Measurements from ENCODE around the gene UBE2J1.
"Not testable (repeated sequence)": the region's sequence is repeated elsewhere in the genome, so short reads cannot be mapped to it uniquely, and the experiment has no call there.

Gene UBE2J1, protein sequence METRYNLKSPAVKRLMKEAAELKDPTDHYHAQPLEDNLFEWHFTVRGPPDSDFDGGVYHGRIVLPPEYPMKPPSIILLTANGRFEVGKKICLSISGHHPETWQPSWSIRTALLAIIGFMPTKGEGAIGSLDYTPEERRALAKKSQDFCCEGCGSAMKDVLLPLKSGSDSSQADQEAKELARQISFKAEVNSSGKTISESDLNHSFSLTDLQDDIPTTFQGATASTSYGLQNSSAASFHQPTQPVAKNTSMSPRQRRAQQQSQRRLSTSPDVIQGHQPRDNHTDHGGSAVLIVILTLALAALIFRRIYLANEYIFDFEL

GRCh38 chr6:89352278-89353117 lies at the start of gene UBE2J1:
Gene UBE2J1 (minus strand): TSS chr6:89352722. CDS start chr6:89352569, 153 bp downstream.
- peak; percentile 75 for DNase-seq

DNA sequence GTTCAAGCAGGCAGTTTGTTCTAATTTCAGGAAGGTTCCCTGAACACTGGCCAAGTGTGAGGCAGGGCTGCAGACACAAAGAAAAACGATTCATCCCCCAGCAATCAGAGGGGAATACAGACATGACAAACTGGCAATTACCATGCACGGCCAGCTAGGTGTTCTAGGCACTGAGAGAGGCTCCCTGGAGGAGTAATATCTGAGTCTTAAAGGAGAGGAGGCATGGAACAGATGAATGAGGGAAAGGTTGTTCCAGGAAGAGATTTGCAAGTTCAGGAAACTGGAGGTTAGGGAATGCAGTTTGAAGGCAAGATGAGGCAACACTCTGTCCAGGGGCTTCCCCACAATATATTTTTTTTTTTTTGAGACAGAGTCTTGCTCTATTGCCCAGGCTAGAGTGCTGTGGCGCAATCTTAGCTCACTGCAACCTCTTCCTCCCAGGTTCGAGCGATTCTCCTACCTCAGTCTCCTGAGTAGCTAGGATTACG lies 48.4 kb upstream of the UBE2J1 start:
- no peak for DNase-seq

DNA sequence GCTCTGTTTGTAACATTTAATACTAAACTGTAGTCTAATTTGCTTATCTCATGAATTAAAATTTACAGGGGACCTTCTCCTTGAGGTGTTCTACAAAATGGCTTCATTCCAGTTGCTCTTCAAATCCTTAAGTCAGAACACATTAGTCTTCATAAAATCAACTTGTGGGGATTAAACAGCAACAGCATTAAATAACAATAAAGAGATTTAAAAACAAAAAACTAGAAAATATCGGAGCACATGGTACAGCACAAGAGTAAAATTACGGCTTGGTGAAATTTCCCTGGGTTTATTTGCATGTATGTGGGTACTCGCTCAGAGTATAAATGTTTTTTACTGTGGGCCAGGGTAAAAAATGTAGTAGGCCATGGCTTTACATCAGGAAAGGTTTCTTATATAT lies 47.5 kb upstream of the UBE2J1 start:
- no peak for DNase-seq

- DNase-seq: no peak
Observed at GRCh38 chr6:89398762-89399525, 46.4 kb upstream of the UBE2J1 start.

GRCh38 chr6:89397884-89398283 lies 45.4 kb upstream of the UBE2J1 start:
- not testable (repeated sequence) for DNase-seq

DNA sequence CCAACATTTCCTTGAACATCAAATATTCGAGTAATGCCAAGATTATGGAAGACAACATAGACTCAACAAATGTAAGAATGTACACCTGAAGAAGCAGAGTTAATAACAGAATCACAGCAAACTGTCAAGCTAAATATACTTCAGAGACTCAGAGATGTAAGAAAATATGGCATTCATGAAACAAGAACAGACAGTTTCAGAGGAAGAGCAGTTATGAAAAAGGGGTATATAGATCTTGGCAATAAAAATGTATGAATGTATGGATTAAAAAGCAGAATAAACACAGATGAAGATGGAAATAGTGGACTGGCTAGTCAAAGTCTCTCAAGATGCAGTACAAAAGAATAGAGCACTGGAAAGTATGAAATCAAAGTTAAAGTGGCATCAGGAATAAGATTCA lies 41.1 kb upstream of the UBE2J1 start:
- DNase-seq: no peak

- no peak for DNase-seq
Observed at GRCh38 chr6:89392823-89393222, 40.3 kb upstream of the UBE2J1 start.

GRCh38 chr6:89388846-89389245 lies 36.3 kb upstream of the UBE2J1 start:
- DNase-seq: no peak

DNA sequence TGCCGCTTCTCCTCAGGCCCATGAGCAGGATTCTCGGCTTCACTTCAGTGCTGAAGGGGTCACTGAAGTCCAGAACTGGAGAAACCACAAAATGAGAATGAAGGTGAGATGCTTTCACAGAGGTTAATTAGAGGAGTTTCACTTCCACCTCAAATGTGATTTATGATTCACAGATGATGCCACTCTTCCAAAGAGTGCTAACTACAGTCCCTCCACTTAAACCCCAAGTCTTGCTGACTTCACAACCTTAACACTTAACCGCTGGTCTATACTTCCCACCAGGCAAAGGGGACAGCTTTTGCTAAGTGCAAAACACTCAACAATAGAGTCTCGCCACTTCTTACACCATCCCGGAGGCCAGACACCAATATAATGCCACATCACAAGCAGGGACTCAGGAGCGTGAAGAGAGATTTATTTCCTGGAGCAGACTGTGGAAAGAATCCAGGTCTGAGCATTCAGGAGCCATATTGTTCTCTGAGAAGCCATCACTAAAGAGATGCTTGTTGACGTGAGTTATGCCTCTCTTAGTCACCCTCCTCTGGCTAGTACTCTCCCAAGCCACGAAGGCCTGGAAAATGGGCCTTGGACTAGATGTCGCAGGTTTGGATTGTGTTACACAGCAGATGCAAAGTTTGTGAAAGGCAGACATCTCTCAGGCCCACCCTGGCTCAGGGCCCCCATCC lies 35.1 kb upstream of the UBE2J1 start:
- DNase-seq: peak; percentile 66

- no peak for DNase-seq
Observed at GRCh38 chr6:89386917-89387491, 34.5 kb upstream of the UBE2J1 start.

DNA sequence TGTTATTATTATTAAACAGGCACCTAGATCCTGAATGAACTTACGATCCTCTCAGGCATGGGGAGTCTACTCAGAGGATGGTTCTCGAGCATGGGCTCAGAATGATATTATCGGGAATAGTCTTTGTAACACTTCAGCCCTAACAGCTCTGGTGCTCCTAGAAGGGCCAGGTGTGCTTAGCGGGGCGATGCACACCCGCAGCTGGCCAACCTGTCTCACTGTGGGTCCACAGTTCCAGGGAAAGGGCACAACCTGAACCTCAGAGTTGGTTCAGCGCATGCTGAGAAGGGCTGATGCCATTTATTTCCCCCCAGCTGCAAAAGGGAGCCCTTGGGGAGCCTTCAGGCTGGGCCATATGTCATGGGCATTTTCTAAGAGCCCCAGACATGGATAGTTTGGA lies 33.3 kb upstream of the UBE2J1 start:
- no peak for DNase-seq

- peak; percentile 56 for DNase-seq
Observed at GRCh38 chr6:89385156-89385667, 32.7 kb upstream of the UBE2J1 start.

GRCh38 chr6:89381031-89381430 lies 28.5 kb upstream of the UBE2J1 start:
- DNase-seq: no peak

- peak; percentile 93 for DNase-seq
Observed at GRCh38 chr6:89379281-89379680, 26.8 kb upstream of the UBE2J1 start.

GRCh38 chr6:89378628-89379027 lies 26.1 kb upstream of the UBE2J1 start:
- no peak for DNase-seq

DNA sequence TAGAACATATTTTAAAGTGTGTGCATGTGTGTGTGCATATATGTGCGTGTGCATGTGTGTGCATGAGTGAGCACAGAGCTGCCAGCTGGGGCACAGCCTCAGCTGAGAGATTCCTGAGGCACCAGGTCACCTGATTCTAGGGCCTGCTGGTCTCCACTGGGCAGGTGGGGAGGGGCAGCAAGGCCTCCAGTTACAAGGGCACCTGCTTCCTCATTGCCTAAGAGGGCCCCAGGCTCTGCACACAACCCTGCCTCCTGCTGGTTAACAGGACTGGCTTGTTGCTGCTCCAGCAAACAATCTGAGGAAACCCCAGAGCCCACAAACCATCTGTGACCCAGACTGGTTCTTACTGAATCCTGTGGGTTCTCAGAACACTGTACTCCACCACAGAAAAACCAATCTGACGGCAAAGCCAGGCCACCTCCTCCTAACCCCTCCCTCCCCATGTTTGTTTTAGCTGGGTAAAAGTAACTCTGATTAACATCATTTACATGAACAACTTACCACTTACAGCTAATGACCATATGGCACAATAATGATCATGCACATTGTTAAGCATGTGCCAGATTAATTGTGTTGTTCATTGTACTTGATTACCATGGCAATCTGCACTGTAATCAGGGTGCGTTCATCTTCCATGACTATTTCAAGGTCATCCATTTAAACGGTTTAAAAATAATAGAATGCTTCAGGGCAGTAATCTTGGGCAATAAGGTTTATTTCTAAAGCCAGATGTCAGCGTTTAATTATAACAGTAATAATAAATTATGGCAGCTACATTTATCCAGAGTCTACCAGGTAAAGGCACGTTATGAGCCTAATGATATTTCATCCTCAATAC lies 23.1 kb upstream of the UBE2J1 start:
- peak; percentile 95 for DNase-seq

DNA sequence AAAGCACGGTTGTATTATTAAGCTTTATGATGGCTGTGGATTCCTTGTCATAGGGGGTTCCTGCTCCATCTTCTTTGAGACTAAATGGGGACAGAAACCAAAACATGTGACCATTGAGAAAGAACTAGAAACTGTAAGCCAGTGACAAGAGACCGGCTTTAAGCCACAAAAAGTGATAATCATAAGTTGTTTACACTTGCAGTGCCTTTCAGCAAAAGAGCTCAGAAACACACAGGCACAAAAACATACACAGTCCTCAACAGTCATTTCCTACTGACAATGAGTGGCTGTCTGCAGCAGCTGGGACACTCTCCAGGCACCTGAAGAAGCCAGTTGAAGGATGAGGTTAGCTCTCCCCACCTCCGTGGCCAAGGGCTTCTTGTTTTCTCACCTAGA lies 20.0 kb upstream of the UBE2J1 start:
- DNase-seq: no peak

DNA sequence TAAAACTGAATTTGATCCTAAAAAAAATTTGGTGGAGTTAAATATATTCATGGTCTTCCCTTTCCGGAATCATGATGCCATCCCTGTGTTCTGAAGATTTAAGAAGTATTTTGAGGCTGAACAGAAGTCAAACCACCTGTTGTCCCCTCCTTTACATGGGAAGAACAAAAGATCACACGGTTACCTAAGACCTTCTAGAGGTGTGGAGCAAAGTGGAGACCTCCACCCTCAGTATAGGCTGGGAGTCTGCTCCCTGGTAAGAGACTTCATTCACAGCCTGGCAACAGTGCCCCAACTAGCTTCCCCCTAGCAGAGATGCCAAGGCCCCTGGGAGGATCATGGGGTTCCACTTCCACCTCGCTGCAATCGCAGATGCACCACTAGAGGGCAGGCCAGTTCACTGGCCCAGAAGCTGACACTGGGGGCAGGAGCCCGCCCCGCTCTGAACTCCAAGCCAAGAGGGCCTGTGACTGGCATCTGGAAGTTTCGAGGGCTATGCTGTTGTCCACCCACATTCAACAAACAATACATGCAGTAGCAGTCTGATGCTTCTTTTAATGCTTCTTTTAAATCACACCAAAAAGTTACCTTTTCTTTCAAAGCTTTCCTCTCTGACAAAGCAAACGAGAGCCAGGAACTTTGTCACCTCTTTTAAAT lies 19.5 kb upstream of the UBE2J1 start:
- DNase-seq: peak; percentile 73

DNA sequence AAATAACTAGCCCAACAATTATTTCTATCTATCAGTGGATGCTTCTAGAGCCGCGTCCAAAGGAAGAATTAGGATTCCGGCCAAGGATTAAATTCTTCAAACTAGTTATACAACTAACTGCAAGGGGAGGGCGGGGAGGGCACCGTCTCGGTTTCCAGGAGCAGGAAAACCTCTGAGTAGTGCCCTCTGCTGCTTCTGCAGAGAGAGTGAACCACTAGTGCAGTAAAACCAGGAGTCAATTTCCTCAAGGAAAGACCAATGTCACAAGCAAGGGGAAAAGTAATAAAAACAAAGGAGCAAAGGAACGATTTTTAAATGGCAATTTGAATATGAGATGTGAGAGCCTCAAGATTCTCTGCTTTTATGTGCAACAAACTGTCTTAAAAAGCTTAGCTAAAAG lies 16.5 kb upstream of the UBE2J1 start:
- DNase-seq: no peak

GRCh38 chr6:89368107-89368506 lies 15.6 kb upstream of the UBE2J1 start:
- DNase-seq: peak; percentile 32

DNA sequence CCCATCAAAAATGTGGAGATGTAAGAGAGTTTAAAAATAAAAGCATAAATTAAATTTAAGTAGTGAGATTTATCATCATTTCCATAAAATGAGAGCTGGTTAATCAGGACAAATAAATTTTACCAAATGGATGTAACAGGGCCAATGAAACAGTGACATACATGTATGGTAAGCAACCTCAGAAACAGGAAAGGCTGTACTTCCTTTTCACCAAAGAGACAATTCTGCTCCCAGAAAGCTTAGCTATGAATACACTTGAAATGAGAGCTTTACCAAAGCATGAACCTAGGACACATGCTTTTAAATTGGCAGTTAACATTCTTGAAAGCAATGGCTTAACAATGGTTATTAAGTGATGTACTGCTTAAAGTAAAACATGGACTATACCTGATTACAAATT lies 12.1 kb upstream of the UBE2J1 start:
- peak; percentile 19 for DNase-seq
